H1 (cell line): ENCODE measurements around the gene UBE2O. TPM values are rescaled to one million over a fixed set of nuclear protein-coding genes. Genes with fewer than 3 reads are reported as not detected.

ENCODE experiments used
- CTCF ChIA-PET: fragments of 300-600 bp; sonication (Branson Sonifier 250); formaldehyde crosslinking; loops from one replicate; lab custom pipeline; 2021; ENCODE audit not compliant: partially characterized antibody; lab: Charles Lee
- POLR2A ChIA-PET: fragments of 300-600 bp; sonication (Branson Sonifier 250); formaldehyde crosslinking; loops from one replicate; lab custom pipeline; 2021; ENCODE audit warnings: inconsistent platforms; ENCODE audit not compliant: partially characterized antibody; lab: Charles Lee
- DNase-seq, 2 experiments: peaks; one replicate each; pipeline versions ENCODE4 v3.0.0 to v3.0.0-alpha.2; 2010 to 2022; ENCODE audit warnings: low spot score in 2 of 2, low read depth in 1 of 2, mixed read lengths in 1 of 2
- FAIRE-seq: peaks from 2 replicates; lab custom pipeline; 2011; peaks lifted over from hg19 to GRCh38; lab: Jason Lieb, UNC
- H2AFZ ChIP-seq: 2 replicates; pipeline ENCODE4 v1.8.1; 2012; ENCODE audit warnings: low read length, inconsistent platforms
- H2AK5ac ChIP-seq: 2 replicates; pipeline ENCODE4 v1.6.1; 2013; ENCODE audit warnings: low read depth, low read length
- H2BK120ac ChIP-seq: replicated peaks from 2 replicates; pipeline ENCODE3; 2013; ENCODE audit warnings: low read depth, low read length, inconsistent platforms
- H2BK12ac ChIP-seq: 2 replicates; pipeline ENCODE4 v1.6.1; 2013; ENCODE audit warnings: low read depth, low read length
- H2BK15ac ChIP-seq: 2 replicates; pipeline ENCODE4 v1.6.1; 2013; ENCODE audit warnings: low read length
- H2BK20ac ChIP-seq: 2 replicates; pipeline ENCODE4 v1.6.1; 2013; ENCODE audit warnings: low read length
- H2BK5ac ChIP-seq: 2 replicates; pipeline ENCODE4 v1.6.1; 2013; ENCODE audit warnings: low read depth, low read length
- H3K14ac ChIP-seq: 2 replicates; pipeline ENCODE4 v1.6.1; 2013; ENCODE audit warnings: inconsistent platforms; ENCODE audit not compliant: insufficient read length
- H3K18ac ChIP-seq: 2 replicates; pipeline ENCODE4 v1.6.1; 2013; ENCODE audit warnings: low read length; ENCODE audit errors: extremely low read depth
- H3K23ac ChIP-seq: 2 replicates; pipeline ENCODE4 v1.6.1; 2013; ENCODE audit warnings: inconsistent platforms; ENCODE audit not compliant: insufficient read length
- H3K23me2 ChIP-seq: 2 replicates; pipeline ENCODE4 v1.6.1; 2013; ENCODE audit warnings: low read depth, low read length
- H3K27ac ChIP-seq: 2 replicates; pipeline ENCODE4 v1.6.1; 2011; ENCODE audit warnings: low read depth, low read length, inconsistent platforms
- H3K27me3 ChIP-seq, 4 experiments: replicated peaks in 1 of 4; 1 replicate in 1 of 4; 2 replicates in 3 of 4; pipeline versions ENCODE4 v1.6.1 to v1.8.1; 2011 to 2013; ENCODE audit warnings: low read length in 3 of 4, mild to moderate bottlenecking in 3 of 4, inconsistent platforms in 2 of 4, mixed read lengths in 2 of 4, moderate library complexity in 1 of 4; ENCODE audit not compliant: control insufficient read depth in 3 of 4, insufficient read depth in 3 of 4; ENCODE audit errors: extremely low read depth in 1 of 4
- H3K36me3 ChIP-seq, 4 experiments: 2 replicates each; pipeline versions ENCODE4 v1.6.1 to v1.8.1; 2011 to 2013; ENCODE audit warnings: mild to moderate bottlenecking in 4 of 4, low read length in 3 of 4, moderate library complexity in 2 of 4, control low read depth in 1 of 4, inconsistent platforms in 1 of 4; ENCODE audit not compliant: insufficient read depth in 4 of 4, control insufficient read depth in 2 of 4
- H3K4ac ChIP-seq: replicated peaks from 2 replicates; pipeline ENCODE3; 2013; ENCODE audit warnings: low read length, low read depth, mixed read lengths, inconsistent platforms; ENCODE audit not compliant: insufficient read length
- H3K4me1 ChIP-seq, 4 experiments: replicated peaks in 1 of 4; 1 replicate in 1 of 4; 2 replicates in 3 of 4; pipeline versions ENCODE4 v1.6.1 to v1.8.1; 2011 to 2013; ENCODE audit warnings: low read length in 3 of 4, inconsistent platforms in 2 of 4, mixed read lengths in 1 of 4; ENCODE audit not compliant: insufficient read depth in 4 of 4, control insufficient read depth in 3 of 4
- H3K4me2 ChIP-seq, 2 experiments: 2 replicates each; pipeline versions ENCODE4 v1.6.1 to v1.8.1; 2011 to 2013; ENCODE audit warnings: low read depth in 2 of 2, low read length in 2 of 2, control low read depth in 1 of 2, inconsistent platforms in 1 of 2, mild to moderate bottlenecking in 1 of 2; ENCODE audit not compliant: insufficient read depth in 1 of 2
- H3K4me3 ChIP-seq, 4 experiments: fragments of 200-600, 300-600 bp in 1 of 4; sonication (generic), shearing (Covaris generic), sonication (Bioruptor Twin) in 1 of 4; 2 replicates each; pipeline versions ENCODE4 v1.5.1 to v1.8.1; 2011 to 2016; ENCODE audit warnings: low read length in 4 of 4, low read depth in 3 of 4, control low read depth in 2 of 4, inconsistent platforms in 2 of 4, mild to moderate bottlenecking in 2 of 4, mixed read lengths in 1 of 4, moderate library complexity in 1 of 4; ENCODE audit not compliant: insufficient read depth in 2 of 4; ENCODE audit errors: extremely low read depth in 1 of 4
- H3K56ac ChIP-seq: replicated peaks from 2 replicates; pipeline ENCODE3; 2013; ENCODE audit warnings: low read depth, mild to moderate bottlenecking, mixed read lengths, low read length, inconsistent platforms; ENCODE audit not compliant: insufficient read length
- H3K79me1 ChIP-seq: 2 replicates; pipeline ENCODE4 v1.6.1; 2013; ENCODE audit warnings: low read depth, low read length, control low read depth
- H3K79me2 ChIP-seq, 2 experiments: 2 replicates each; pipeline versions ENCODE4 v1.6.1 to v1.8.1; 2012 to 2013; ENCODE audit warnings: low read length in 2 of 2, mild to moderate bottlenecking in 2 of 2, inconsistent platforms in 1 of 2; ENCODE audit not compliant: insufficient read depth in 2 of 2, control insufficient read depth in 1 of 2
- H3K9ac ChIP-seq, 4 experiments: replicated peaks in 1 of 4; 1 replicate in 1 of 4; 2 replicates in 3 of 4; pipeline versions ENCODE4 v1.6.1 to v1.8.1; 2011 to 2013; ENCODE audit warnings: low read depth in 3 of 4, low read length in 3 of 4, control low read depth in 2 of 4, mild to moderate bottlenecking in 2 of 4, moderate library complexity in 2 of 4, inconsistent platforms in 1 of 4; ENCODE audit errors: extremely low read depth in 1 of 4
- H3K9me3 ChIP-seq, 2 experiments: 2 replicates each; pipeline versions ENCODE4 v1.6.1 to v1.8.1; 2012 to 2013; ENCODE audit warnings: mild to moderate bottlenecking in 2 of 2, moderate library complexity in 2 of 2, control low read depth in 1 of 2, inconsistent platforms in 1 of 2, low read depth in 1 of 2, low read length in 1 of 2, mixed read lengths in 1 of 2; ENCODE audit not compliant: insufficient read depth in 2 of 2
- H4K20me1 ChIP-seq, 2 experiments: replicated peaks in 1 of 2; 2 replicates each; pipeline versions ENCODE3 to v1.8.1; 2011 to 2013; ENCODE audit warnings: inconsistent platforms in 2 of 2, low read length in 2 of 2, mild to moderate bottlenecking in 1 of 2; ENCODE audit not compliant: insufficient read depth in 2 of 2, control insufficient read depth in 1 of 2
- H4K5ac ChIP-seq: 2 replicates; pipeline ENCODE4 v1.6.1; 2013; ENCODE audit warnings: low read length, low read depth, mixed read lengths, inconsistent platforms; ENCODE audit not compliant: insufficient read length
- H4K8ac ChIP-seq: 2 replicates; pipeline ENCODE4 v1.8.0; 2013; ENCODE audit warnings: mild to moderate bottlenecking, moderate library complexity, low read length, inconsistent platforms; ENCODE audit not compliant: insufficient read depth; ENCODE audit errors: extremely low read depth
- H4K91ac ChIP-seq: replicated peaks from 2 replicates; pipeline ENCODE3; 2013; ENCODE audit warnings: low read length, mixed read lengths, inconsistent platforms; ENCODE audit not compliant: insufficient read length
- ASH2L ChIP-seq: fragments of 200-600, 300-600 bp; sonication (generic); IDR thresholded peaks from one replicate; pipeline ENCODE4 v1.7.1; 2017; ENCODE audit warnings: low read length
- CHD2 ChIP-seq: IDR thresholded peaks from 2 replicates; pipeline ENCODE4 v1.6.1; 2012; ENCODE audit warnings: low read length, improper control_type of control experiment
- CREB1 ChIP-seq: IDR thresholded peaks from 2 replicates; pipeline ENCODE4 v1.6.1; 2012; ENCODE audit warnings: inconsistent platforms
- GABPA ChIP-seq: IDR thresholded peaks from 2 replicates; pipeline ENCODE4 v1.6.1; 2011; ENCODE audit warnings: mild to moderate bottlenecking, low read length, moderate library complexity, borderline replicate concordance; ENCODE audit not compliant: insufficient read depth
- WGBS, 2 experiments: shearing (Covaris generic) in 1 of 2; methylation state at CpG; one replicate each; pipeline versions ENCODE4 v1.1.6 to v1.1.7; 2013 to 2015; ENCODE audit warnings: low lambda C conversion rate in 2 of 2, mixed read lengths in 2 of 2, inconsistent platforms in 1 of 2, low coverage in 1 of 2, missing lambda C conversion rate in 1 of 2; ENCODE audit not compliant: insufficient replicate concordance in 2 of 2, insufficient coverage in 1 of 2, insufficient read length in 1 of 2; ENCODE audit errors: extremely low coverage in 1 of 2, missing lambda C conversion rate in 1 of 2; 5-methylcytosine and 5-hydroxymethylcytosine counted together
- polyA plus RNA-seq, 7 experiments: library from polyadenylated mRNA; depleted of rRNA in 3 of 7; stranded (reverse) in 5 of 7; unstranded in 2 of 7; fragments of >200 nt in 5 of 7; fragments of 200-250 nt in 2 of 7; gene quantifications; 1 replicate in 5 of 7; 2 replicates in 1 of 7; 4 replicates in 1 of 7; pipeline versions ENCODE4 v1.2.1 to v1.2.3, GENCODE V29; 2011 to 2013; ENCODE audit warnings: missing spikeins in 2 of 7, mixed read lengths in 2 of 7
- total RNA-seq: library from RNA; stranded (reverse); fragmentation: NEBNext Ultra II Directional; extraction: Animal tissue kit (Norgen Biotek cat#: 25700); gene quantifications from 2 replicates; pipeline ENCODE4 v1.2.1, GENCODE V29; 2021

The UBE2O gene
- total and polyA plus RNA-seq, 2 of the 8 experiments (the other 6 are each of a cell fraction or from before 2014, with no cell fraction given) = 24.4 to 63.0 TPM

- no peaks in the 10 kb centered on the region for H3K23me2 ChIP-seq
- no peak overlapping the region for H2BK12ac ChIP-seq
- H4K91ac ChIP-seq = no peak overlapping the region
- no peak overlapping the region for H2AK5ac ChIP-seq
- H3K4me1 ChIP-seq = no peaks in the 10 kb centered on the region
- no peaks in the 10 kb centered on the region for H3K79me2 ChIP-seq
- H3K4ac ChIP-seq = peak overlapping the region; percentile 78
- H3K4me3 ChIP-seq = no peak overlapping the region
- H3K56ac ChIP-seq = no peak overlapping the region
- H3K4me2 ChIP-seq = no peak overlapping the region
- H3K18ac ChIP-seq = no peak overlapping the region
- ChIA-PET POLR2A (no interaction called here), CTCF (interaction anchor here (0.5 to 1.3 kb wide), 5 partner anchors 9 to 108 kb away, joined by 3 to 5 read pairs (median 3); no protein-coding TSS in a partner anchor)
- no peak overlapping the region for H3K27ac ChIP-seq
- WGBS, 2 experiments = 92% methylated on average over 11 of the region's 11 CpGs; no CpG with 5 or more reads in 1 of the 2 experiments
- H2BK120ac ChIP-seq = no peak overlapping the region
- no peak overlapping the region; the same call in 1 of the 2 replicates for H4K8ac ChIP-seq
- no peak overlapping the region for H2BK20ac ChIP-seq
- no peaks in the 10 kb centered on the region for H3K27me3 ChIP-seq
- H3K9me3 ChIP-seq = no peaks in the 10 kb centered on the region
- DNase-seq = no peak
- H2BK15ac ChIP-seq = 0 out of 2 replicates have a peak overlapping the region, but pooled peaks have one; percentile 61
- H4K5ac ChIP-seq = no peak overlapping the region
- no peak overlapping the region for H3K9ac ChIP-seq
- H2AFZ ChIP-seq = no peak overlapping the region
- no peak overlapping the region for H2BK5ac ChIP-seq
- H3K23ac ChIP-seq = no peak overlapping the region
- H3K79me1 ChIP-seq = no peaks in the 10 kb centered on the region
- H3K36me3 ChIP-seq = no peaks in the 10 kb centered on the region; a peak in 1 of 8 replicates
- no peak overlapping the region for H3K14ac ChIP-seq
- peaks cover 0 to 1% of the 10 kb centered on the region in 2 experiments for H4K20me1 ChIP-seq
- no peak for FAIRE-seq
- TF ChIP-seq GABPA (no peak), CHD2 (no peak), CREB1 (no peak), ASH2L (no peak)
These were observed 31.3 kb upstream of the UBE2O start for GRCh38 chr17:76484228-76484725.
